Stimulated activated CD4-positive, alpha-beta T cell treated with anti-CD3 and anti-CD28 coated beads, TNF-alpha, amount 100 ng/mL, for 4 hours (primary cell): Measurements from ENCODE around the gene OARD1.

Experiments used
- DNase-seq, 3 experiments: peaks; one replicate each; pipeline ENCODE4 v3.0.0-alpha.2; 2020; ENCODE audit warnings: low read depth in 3 of 3

Gene OARD1

GRCh38 chr6:41074692-41075436 is 2.7 kb upstream of the OARD1 start:
- no peak for DNase-seq

- no peak for DNase-seq
These were observed 2.0 kb upstream of the OARD1 start for GRCh38 chr6:41073968-41074691.

- DNase-seq, result peak; percentile 67 to 73 (median 72)
These were observed 1.2 kb upstream of the OARD1 start for GRCh38 chr6:41073203-41073967.

GRCh38 chr6:41072836-41073202 is 663 bp upstream of the OARD1 start, which contains the start of gene NFYA:
TSS of gene NFYA (plus strand) at chr6:41072974. CDS start at chr6:41079090, 6,116 bp downstream.
- peak in 1 of 3 experiments; percentile 99 for DNase-seq

GRCh38 chr6:41071501-41071922 is 644 bp downstream of the OARD1 start:
- DNase-seq, result no peak

- DNase-seq, result peak in 2 of 3 experiments; percentile 26 to 47
These were observed 5.3 kb downstream of the OARD1 start for GRCh38 chr6:41066867-41067304.

GRCh38 chr6:41065550-41066026 is 6.6 kb downstream of the OARD1 start:
- no peak for DNase-seq

- no peak for DNase-seq
These were observed 7.3 kb downstream of the OARD1 start for GRCh38 chr6:41064841-41065240.

GRCh38 chr6:41063884-41064285 is 8.3 kb downstream of the OARD1 start:
- DNase-seq, result no peak

GRCh38 chr6:41062056-41062455 is 10.1 kb downstream of the OARD1 start:
- DNase-seq, result no peak

GRCh38 chr6:41061196-41061726 is 10.9 kb downstream of the OARD1 start:
- DNase-seq, result no peak

- no peak for DNase-seq
These were observed 12.6 kb downstream of the OARD1 start for GRCh38 chr6:41059556-41059955.

GRCh38 chr6:41058783-41059181 is 13.4 kb downstream of the OARD1 start:
- DNase-seq, result no peak

- no peak for DNase-seq
These were observed 15.2 kb downstream of the OARD1 start for GRCh38 chr6:41056768-41057490.

- DNase-seq, result no peak
These were observed 17.0 kb downstream of the OARD1 start for GRCh38 chr6:41055149-41055548.

- DNase-seq, result no peak
These were observed 17.6 kb downstream of the OARD1 start for GRCh38 chr6:41054511-41054910.

- no peak for DNase-seq
These were observed 19.1 kb downstream of the OARD1 start, which contains the start of gene APOBEC2 for GRCh38 chr6:41053041-41053440. TSS of gene APOBEC2 (plus strand) at chr6:41053202. CDS start at chr6:41053348, 146 bp downstream.

- no peak for DNase-seq
These were observed 20.3 kb downstream of the OARD1 start for GRCh38 chr6:41051873-41052272.

- DNase-seq, result no peak
These were observed 21.6 kb downstream of the OARD1 start for GRCh38 chr6:41050536-41050935.

GRCh38 chr6:41049955-41050354 is 22.2 kb downstream of the OARD1 start:
- no peak for DNase-seq

- no peak for DNase-seq
These were observed 22.6 kb downstream of the OARD1 start for GRCh38 chr6:41049521-41049920.
